ENCODE results near the gene MET.

GRCh38 chr7:116717137-116717536 is 45.1 kb downstream of the MET start:
- TF ChIP-seq POLR2AphosphoS2 (conservative IDR thresholded peaks at IDR 0.05; ENCODE audit: low read length) (no peak), RCOR1 (IDR thresholded peaks at IDR 0.05; ENCODE audit: low read depth, low read length) (no peak), POLR2A (IDR thresholded peaks at IDR 0.05; ENCODE audit: low read length) (no peak), CTCF (IDR thresholded peaks at IDR 0.05) (no peak), BCL3 (IDR thresholded peaks at IDR 0.05) (no peak), RAD21 (conservative IDR thresholded peaks at IDR 0.05 in 1 of 2, IDR thresholded peaks at IDR 0.05 in 1 of 2) (no peak), SMC3 (IDR thresholded peaks at IDR 0.05) (no peak), SREBF2 (IDR thresholded peaks at IDR 0.05) (no peak), JUN (IDR thresholded peaks at IDR 0.05) (no peak), CEBPB (IDR thresholded peaks at IDR 0.05) (no peak)

Measured in A549 (cell line).